DOHH2 (cell line): Measurements from ENCODE around the gene RNPS1.

Experiments used
- EZH2phosphoT487 ChIP-seq: fragments of 200-600 bp; sonication (generic); IDR thresholded peaks from 2 replicates; pipeline ENCODE4 v1.6.1; 2017; ENCODE audit warnings: borderline replicate concordance, mild to moderate bottlenecking, antibody characterized with exemption, low read length, moderate library complexity, mixed read lengths
- TF ChIP-seq, protein P1 (sequence below): fragments of 200-600 bp; sonication (generic); IDR thresholded peaks from one replicate; pipeline ENCODE4 v1.5.1; 2014; ENCODE audit warnings: antibody characterized with exemption, mild to moderate bottlenecking, low read depth, low read length; ENCODE audit not compliant: poor library complexity, severe bottlenecking

DNA sequence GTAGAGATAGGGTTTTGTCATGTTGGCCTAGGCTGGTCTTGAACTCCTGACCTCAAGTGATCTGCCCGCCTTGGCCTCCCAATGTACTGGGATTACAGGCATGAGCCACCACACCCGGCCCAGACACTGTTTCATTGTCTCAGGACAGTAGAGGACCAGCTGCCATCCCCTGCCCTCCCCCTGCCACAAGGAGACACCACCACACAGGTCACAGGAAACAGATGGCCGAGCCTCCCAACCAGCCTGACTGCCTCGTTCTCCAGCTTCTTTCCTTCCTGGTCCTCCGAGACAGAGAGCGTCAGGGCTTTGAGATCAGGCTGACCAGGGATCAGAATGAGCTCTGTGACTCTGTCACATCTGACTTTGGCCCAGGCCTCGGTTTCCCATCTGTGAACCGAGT lies 20.8 kb upstream of the RNPS1 start:
- TF ChIP-seq EZH2phosphoT487: no peak
- TF ChIP-seq, protein P1, sequence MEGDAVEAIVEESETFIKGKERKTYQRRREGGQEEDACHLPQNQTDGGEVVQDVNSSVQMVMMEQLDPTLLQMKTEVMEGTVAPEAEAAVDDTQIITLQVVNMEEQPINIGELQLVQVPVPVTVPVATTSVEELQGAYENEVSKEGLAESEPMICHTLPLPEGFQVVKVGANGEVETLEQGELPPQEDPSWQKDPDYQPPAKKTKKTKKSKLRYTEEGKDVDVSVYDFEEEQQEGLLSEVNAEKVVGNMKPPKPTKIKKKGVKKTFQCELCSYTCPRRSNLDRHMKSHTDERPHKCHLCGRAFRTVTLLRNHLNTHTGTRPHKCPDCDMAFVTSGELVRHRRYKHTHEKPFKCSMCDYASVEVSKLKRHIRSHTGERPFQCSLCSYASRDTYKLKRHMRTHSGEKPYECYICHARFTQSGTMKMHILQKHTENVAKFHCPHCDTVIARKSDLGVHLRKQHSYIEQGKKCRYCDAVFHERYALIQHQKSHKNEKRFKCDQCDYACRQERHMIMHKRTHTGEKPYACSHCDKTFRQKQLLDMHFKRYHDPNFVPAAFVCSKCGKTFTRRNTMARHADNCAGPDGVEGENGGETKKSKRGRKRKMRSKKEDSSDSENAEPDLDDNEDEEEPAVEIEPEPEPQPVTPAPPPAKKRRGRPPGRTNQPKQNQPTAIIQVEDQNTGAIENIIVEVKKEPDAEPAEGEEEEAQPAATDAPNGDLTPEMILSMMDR: no peak
